Vagina (tissue), 2 donors: Measurements from ENCODE around the gene ACP7. TPM values are rescaled to one million over a fixed set of nuclear protein-coding genes. Genes with fewer than 3 reads are reported as not detected.

Experiments used
- DNase-seq, 2 donors: peaks; one replicate each; pipeline ENCODE4 v3.0.0-alpha.2; 2017; ENCODE audit errors: extremely low spot score in 2 of 2
- H3K27ac ChIP-seq: fragments of 200-600 bp; sonication (generic); one replicate; pipeline ENCODE4 v1.5.1; 2019
- H3K27me3 ChIP-seq: fragments of 200-600 bp; sonication (generic); one replicate; pipeline ENCODE4 v1.5.1; 2019
- H3K36me3 ChIP-seq, 2 donors: fragments of 200-600 bp; sonication (generic); one replicate each; pipeline ENCODE4 v1.5.1; 2017 to 2019
- H3K4me1 ChIP-seq: fragments of 200-600 bp; sonication (generic); one replicate; pipeline ENCODE4 v1.5.1; 2019
- H3K4me3 ChIP-seq, 2 donors: fragments of 200-600 bp; sonication (generic); 1 replicate in 1 of 2; 2 replicates in 1 of 2; pipeline ENCODE4 v1.5.1; 2016 to 2019
- H3K9me3 ChIP-seq: fragments of 200-600 bp; sonication (generic); one replicate; pipeline ENCODE4 v1.5.1; 2019
- CTCF ChIP-seq, 3 experiments: fragments of 450-650 bp in 2 of 3; fragments of 200-600 bp in 1 of 3; sonication (generic) in 1 of 3; IDR thresholded peaks; one replicate each; pipeline ENCODE4 v1.5.1; 2017 to 2019; ENCODE audit warnings: antibody characterized with exemption in 3 of 3, mild to moderate bottlenecking in 2 of 3, moderate library complexity in 2 of 3
- POLR2A ChIP-seq, 2 donors: fragments of 450-650 bp; IDR thresholded peaks; one replicate each; pipeline ENCODE4 v1.6.1; 2017; ENCODE audit warnings: antibody characterized with exemption in 2 of 2, mild to moderate bottlenecking in 2 of 2, moderate library complexity in 2 of 2
- POLR2AphosphoS5 ChIP-seq, 2 donors: sonication (generic); formaldehyde crosslinking; IDR thresholded peaks; one replicate each; pipeline ENCODE4 v1.9.0; 2017; ENCODE audit warnings: antibody characterized with exemption in 2 of 2, mild to moderate bottlenecking in 2 of 2, low read depth in 1 of 2; ENCODE audit not compliant: insufficient read depth in 1 of 2
- intact Hi-C: fragments of 100-400 bp; cut with DNase I; formaldehyde crosslinking; loops from one replicate; pipeline ENCODE4 v1.15.1; 2023
- total RNA-seq: library from RNA; depleted of rRNA; stranded (reverse); fragments of >200 nt; gene quantifications from one replicate; pipeline ENCODE4 v1.2.3, GENCODE V29; 2016

Gene ACP7
- not detected for total RNA-seq

GRCh38 chr19:39083983-39084731 lies at the start of gene ACP7:
TSS of gene ACP7 (plus strand) at chr19:39084368. CDS start at chr19:39085270, 902 bp downstream.
- no peaks in the 10 kb centered on the region for H3K9me3 ChIP-seq
- H3K4me1 ChIP-seq, result peaks cover 17% of the 10 kb centered on the region
- TF ChIP-seq POLR2AphosphoS5 (IDR thresholded peaks at IDR 0.05; ENCODE audit: insufficient read depth in 1 of 2, low read depth in 1 of 2) (no peak), CTCF (IDR thresholded peaks at IDR 0.05) (no peak), POLR2A (IDR thresholded peaks at IDR 0.05) (no peak)
- H3K36me3 ChIP-seq, result no peaks in the 10 kb centered on the region
- DNase-seq, result no peak
- H3K27ac ChIP-seq, result no peak within 1 kb of the TSS
- H3K4me3 ChIP-seq, result peak within 1 kb of the TSS; percentile 39 to 42
- H3K27me3 ChIP-seq, result peaks cover 6% of the 10 kb centered on the region
- intact Hi-C loops, result no loop called here

- H3K9me3 ChIP-seq, result no peaks in the 10 kb centered on the region
- no peak overlapping the region for H3K4me3 ChIP-seq
- peaks cover 19% of the 10 kb centered on the region for H3K4me1 ChIP-seq
- no peaks in the 10 kb centered on the region for H3K36me3 ChIP-seq
- DNase-seq, result no peak
- TF ChIP-seq POLR2A (IDR thresholded peaks at IDR 0.05) (no peak), POLR2AphosphoS5 (IDR thresholded peaks at IDR 0.05; ENCODE audit: insufficient read depth in 1 of 2, low read depth in 1 of 2) (no peak), CTCF (IDR thresholded peaks at IDR 0.05) (no peak)
- H3K27me3 ChIP-seq, result no peaks in the 10 kb centered on the region
- intact Hi-C loops, result no loop called here
- no peak overlapping the region for H3K27ac ChIP-seq
Measured at GRCh38 chr19:39036581-39036980, 47.6 kb upstream of the ACP7 start.

GRCh38 chr19:39037194-39037593 lies 47.0 kb upstream of the ACP7 start:
- Histone ChIP-seq H3K4me1 (peaks cover 15% of the 10 kb centered on the region), H3K36me3 (no peaks in the 10 kb centered on the region), H3K27ac (no peak overlapping the region), H3K9me3 (no peaks in the 10 kb centered on the region), H3K27me3 (no peaks in the 10 kb centered on the region), H3K4me3 (no peak overlapping the region)
- TF ChIP-seq POLR2AphosphoS5 (IDR thresholded peaks at IDR 0.05; ENCODE audit: insufficient read depth in 1 of 2, low read depth in 1 of 2) (no peak), POLR2A (IDR thresholded peaks at IDR 0.05) (no peak), CTCF (IDR thresholded peaks at IDR 0.05) (no peak)
- intact Hi-C loops, result no loop called here
- no peak for DNase-seq

GRCh38 chr19:39038098-39038497 lies 46.1 kb upstream of the ACP7 start:
- H3K9me3 ChIP-seq, result no peaks in the 10 kb centered on the region
- intact Hi-C loops, result no loop called here
- H3K27me3 ChIP-seq, result no peaks in the 10 kb centered on the region
- no peak overlapping the region for H3K4me3 ChIP-seq
- DNase-seq, result no peak
- TF ChIP-seq CTCF (IDR thresholded peaks at IDR 0.05), result no peak
- no peak for TF ChIP-seq POLR2AphosphoS5 (IDR thresholded peaks at IDR 0.05; ENCODE audit: insufficient read depth in 1 of 2, low read depth in 1 of 2)
- TF ChIP-seq POLR2A (IDR thresholded peaks at IDR 0.05), result no peak
- no peak overlapping the region for H3K27ac ChIP-seq
- no peaks in the 10 kb centered on the region for H3K36me3 ChIP-seq
- H3K4me1 ChIP-seq, result peaks cover 6% of the 10 kb centered on the region

GRCh38 chr19:39045506-39045905 lies 38.7 kb upstream of the ACP7 start:
- DNase-seq, result no peak
- intact Hi-C loops, result no loop called here
- no peaks in the 10 kb centered on the region for H3K36me3 ChIP-seq
- no peak overlapping the region for H3K27ac ChIP-seq
- H3K9me3 ChIP-seq, result no peaks in the 10 kb centered on the region
- H3K4me3 ChIP-seq, result no peak overlapping the region
- TF ChIP-seq POLR2AphosphoS5 (IDR thresholded peaks at IDR 0.05; ENCODE audit: insufficient read depth in 1 of 2, low read depth in 1 of 2) (no peak), CTCF (IDR thresholded peaks at IDR 0.05) (no peak), POLR2A (IDR thresholded peaks at IDR 0.05) (no peak)
- H3K27me3 ChIP-seq, result no peaks in the 10 kb centered on the region
- no peaks in the 10 kb centered on the region for H3K4me1 ChIP-seq
